Liver (tissue), 9 donors: ENCODE results near the gene RPH3AL. TPM values are rescaled to one million over a fixed set of nuclear protein-coding genes. Genes with fewer than 3 reads are reported as not detected.

Source experiments
- DNase-seq: peaks from one replicate; pipeline ENCODE4 v3.0.0-alpha.2; 2017; ENCODE audit warnings: low spot score
- H3K27ac ChIP-seq, 2 donors: one replicate each; pipeline ENCODE4 v1.7.0; 2013; ENCODE audit warnings: inconsistent platforms in 2 of 2, low read length in 2 of 2, control low read depth in 1 of 2, low read depth in 1 of 2, mild to moderate bottlenecking in 1 of 2
- H3K27me3 ChIP-seq, 4 donors: one replicate each; pipeline versions ENCODE4 v1.6.1 to v1.7.0; 2013; ENCODE audit warnings: low read length in 3 of 4, inconsistent platforms in 1 of 4, mild to moderate bottlenecking in 1 of 4, moderate library complexity in 1 of 4; ENCODE audit not compliant: control insufficient read depth in 4 of 4, insufficient read depth in 4 of 4
- H3K36me3 ChIP-seq, 4 donors: one replicate each; pipeline versions ENCODE4 v1.6.1 to v1.7.0; 2013; ENCODE audit warnings: low read length in 3 of 4, mild to moderate bottlenecking in 3 of 4, low read depth in 1 of 4, moderate library complexity in 1 of 4; ENCODE audit not compliant: control insufficient read depth in 4 of 4, insufficient read depth in 3 of 4
- H3K4me1 ChIP-seq, 4 donors: one replicate each; pipeline versions ENCODE4 v1.6.1 to v1.7.0; 2013; ENCODE audit warnings: low read length in 3 of 4, mild to moderate bottlenecking in 3 of 4, moderate library complexity in 1 of 4; ENCODE audit not compliant: control insufficient read depth in 4 of 4, insufficient read depth in 4 of 4
- H3K4me3 ChIP-seq, 3 donors: one replicate each; pipeline versions ENCODE4 v1.6.1 to v1.7.0; 2013; ENCODE audit warnings: low read length in 3 of 3, control low read depth in 1 of 3, low read depth in 1 of 3, mild to moderate bottlenecking in 1 of 3
- H3K9ac ChIP-seq, 2 donors: one replicate each; pipeline ENCODE4 v1.7.0; 2013; ENCODE audit warnings: low read length in 2 of 2, mild to moderate bottlenecking in 2 of 2, moderate library complexity in 2 of 2, control low read depth in 1 of 2, low read depth in 1 of 2
- H3K9me3 ChIP-seq, 4 donors: one replicate each; pipeline versions ENCODE4 v1.6.1 to v1.7.0; 2013; ENCODE audit warnings: low read length in 3 of 4; ENCODE audit not compliant: control insufficient read depth in 4 of 4
- EGR1 ChIP-seq, 2 donors: IDR thresholded peaks; 2 replicates each; pipeline ENCODE4 v1.6.1; 2016 to 2018; ENCODE audit warnings: antibody characterized with exemption in 2 of 2, low read depth in 2 of 2
- GABPA ChIP-seq, 2 donors: IDR thresholded peaks in 1 of 2; conservative IDR thresholded peaks in 1 of 2; 2 replicates each; pipeline ENCODE4 v1.6.1; 2016; ENCODE audit warnings: antibody characterized with exemption in 2 of 2, mild to moderate bottlenecking in 1 of 2, moderate library complexity in 1 of 2
- HNF4A ChIP-seq, 2 donors: conservative IDR thresholded peaks; 2 replicates each; pipeline ENCODE4 v1.6.1; 2016; ENCODE audit warnings: antibody characterized with exemption in 2 of 2, mild to moderate bottlenecking in 2 of 2
- MAX ChIP-seq: IDR thresholded peaks from 2 replicates; pipeline ENCODE4 v1.6.1; 2016; ENCODE audit warnings: antibody characterized with exemption
- NR2F2 ChIP-seq: IDR thresholded peaks from 2 replicates; pipeline ENCODE4 v1.6.1; 2016; ENCODE audit warnings: antibody characterized with exemption
- RXRA ChIP-seq, 2 donors: IDR thresholded peaks; 2 replicates each; pipeline ENCODE4 v1.6.1; 2017 to 2018; ENCODE audit warnings: antibody characterized with exemption in 2 of 2, mild to moderate bottlenecking in 1 of 2
- TAF1 ChIP-seq: conservative IDR thresholded peaks from 2 replicates; pipeline ENCODE4 v1.6.1; 2016; ENCODE audit warnings: antibody characterized with exemption, mild to moderate bottlenecking
- YY1 ChIP-seq: IDR thresholded peaks from 2 replicates; pipeline ENCODE4 v1.6.1; 2016; ENCODE audit warnings: antibody characterized with exemption, mild to moderate bottlenecking
- ZBTB33 ChIP-seq: IDR thresholded peaks from 2 replicates; pipeline ENCODE4 v1.6.1; 2016; ENCODE audit warnings: antibody characterized with exemption
- WGBS: extraction: QIAGEN DNeasy Blood & Tissue Kit; methylation state at CpG from one replicate; pipeline ENCODE4 v1.1.7; 2013; 5-methylcytosine and 5-hydroxymethylcytosine counted together
- polyA plus RNA-seq, 2 donors: library from polyadenylated mRNA; stranded (reverse) in 1 of 2; unstranded in 1 of 2; fragments of 200-250 nt in 1 of 2; fragments of >200 nt in 1 of 2; fragmentation: Nextera tagmentation in 1 of 2; extraction: Ambion mirVana in 1 of 2; gene quantifications; one replicate each; pipeline versions ENCODE4 v1.2.1 to v1.2.3, GENCODE V29; 2013 to 2015
- total RNA-seq, 2 donors: library from RNA; depleted of rRNA; stranded (reverse); fragments of >200 nt; gene quantifications; one replicate each; pipeline ENCODE4 v1.2.3, GENCODE V29; 2014
- TF ChIP-seq, protein P1 (sequence below): IDR thresholded peaks from 2 replicates; pipeline ENCODE4 v1.6.1; 2016; ENCODE audit warnings: antibody characterized with exemption, mild to moderate bottlenecking
- TF ChIP-seq, protein P2 (sequence below): IDR thresholded peaks from 2 replicates; pipeline ENCODE4 v1.6.1; 2016; ENCODE audit warnings: antibody characterized with exemption
- TF ChIP-seq, protein P3 (sequence below): fragments of 150-350 bp; IDR thresholded peaks from 2 replicates; pipeline ENCODE4 v1.5.1; 2017; ENCODE audit warnings: improper control_type of control experiment, low read depth, low read length; ENCODE audit not compliant: missing input control
- donor health status: healthy.
- donor health status: healthy.
- donor health status: healthy.
- donor health status: healthy.
- donor health status: healthy.

RPH3AL gene
- total and polyA plus RNA-seq, 4 donors = 8.5 to 52.5 (median 13.9) TPM

DNA sequence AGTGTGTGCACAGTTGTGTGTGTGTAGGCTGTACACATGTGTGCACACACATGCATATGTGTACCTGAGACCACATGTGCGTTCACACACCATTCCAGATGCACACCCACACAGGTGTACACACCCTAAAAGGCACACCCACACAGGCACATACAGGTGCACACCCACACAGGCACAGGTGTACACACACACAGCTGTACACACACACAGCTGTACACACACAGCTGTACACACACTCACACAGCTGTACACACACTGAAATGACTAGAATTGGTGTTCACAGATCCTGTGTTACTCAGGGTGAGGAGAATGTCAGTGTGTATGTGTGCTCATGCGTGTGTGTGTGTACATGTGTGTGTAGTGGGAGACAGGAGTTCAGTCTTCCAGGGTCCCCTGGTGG is 155.3 kb downstream of the RPH3AL start:
- no peak overlapping the region for H3K4me3 ChIP-seq
- H3K27me3 ChIP-seq = no peaks in the 10 kb centered on the region
- 93% methylated on average over 2 of the region's 2 CpGs for WGBS
- H3K9me3 ChIP-seq = no peaks in the 10 kb centered on the region
- no peak for DNase-seq
- TF ChIP-seq GABPA (IDR thresholded peaks at IDR 0.05 in 1 of 2, conservative IDR thresholded peaks at IDR 0.05 in 1 of 2) (no peak), EGR1 (IDR thresholded peaks at IDR 0.05; ENCODE audit: low read depth in 2 of 2) (no peak), TAF1 (no peak), MAX (no peak), NR2F2 (no peak), ZBTB33 (no peak), HNF4A (conservative IDR thresholded peaks at IDR 0.05) (no peak)
- TF ChIP-seq, protein P1, sequence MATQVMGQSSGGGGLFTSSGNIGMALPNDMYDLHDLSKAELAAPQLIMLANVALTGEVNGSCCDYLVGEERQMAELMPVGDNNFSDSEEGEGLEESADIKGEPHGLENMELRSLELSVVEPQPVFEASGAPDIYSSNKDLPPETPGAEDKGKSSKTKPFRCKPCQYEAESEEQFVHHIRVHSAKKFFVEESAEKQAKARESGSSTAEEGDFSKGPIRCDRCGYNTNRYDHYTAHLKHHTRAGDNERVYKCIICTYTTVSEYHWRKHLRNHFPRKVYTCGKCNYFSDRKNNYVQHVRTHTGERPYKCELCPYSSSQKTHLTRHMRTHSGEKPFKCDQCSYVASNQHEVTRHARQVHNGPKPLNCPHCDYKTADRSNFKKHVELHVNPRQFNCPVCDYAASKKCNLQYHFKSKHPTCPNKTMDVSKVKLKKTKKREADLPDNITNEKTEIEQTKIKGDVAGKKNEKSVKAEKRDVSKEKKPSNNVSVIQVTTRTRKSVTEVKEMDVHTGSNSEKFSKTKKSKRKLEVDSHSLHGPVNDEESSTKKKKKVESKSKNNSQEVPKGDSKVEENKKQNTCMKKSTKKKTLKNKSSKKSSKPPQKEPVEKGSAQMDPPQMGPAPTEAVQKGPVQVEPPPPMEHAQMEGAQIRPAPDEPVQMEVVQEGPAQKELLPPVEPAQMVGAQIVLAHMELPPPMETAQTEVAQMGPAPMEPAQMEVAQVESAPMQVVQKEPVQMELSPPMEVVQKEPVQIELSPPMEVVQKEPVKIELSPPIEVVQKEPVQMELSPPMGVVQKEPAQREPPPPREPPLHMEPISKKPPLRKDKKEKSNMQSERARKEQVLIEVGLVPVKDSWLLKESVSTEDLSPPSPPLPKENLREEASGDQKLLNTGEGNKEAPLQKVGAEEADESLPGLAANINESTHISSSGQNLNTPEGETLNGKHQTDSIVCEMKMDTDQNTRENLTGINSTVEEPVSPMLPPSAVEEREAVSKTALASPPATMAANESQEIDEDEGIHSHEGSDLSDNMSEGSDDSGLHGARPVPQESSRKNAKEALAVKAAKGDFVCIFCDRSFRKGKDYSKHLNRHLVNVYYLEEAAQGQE = no peak
- TF ChIP-seq, protein P2, sequence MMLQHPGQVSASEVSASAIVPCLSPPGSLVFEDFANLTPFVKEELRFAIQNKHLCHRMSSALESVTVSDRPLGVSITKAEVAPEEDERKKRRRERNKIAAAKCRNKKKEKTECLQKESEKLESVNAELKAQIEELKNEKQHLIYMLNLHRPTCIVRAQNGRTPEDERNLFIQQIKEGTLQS = no peak
- TF ChIP-seq, protein P3, sequence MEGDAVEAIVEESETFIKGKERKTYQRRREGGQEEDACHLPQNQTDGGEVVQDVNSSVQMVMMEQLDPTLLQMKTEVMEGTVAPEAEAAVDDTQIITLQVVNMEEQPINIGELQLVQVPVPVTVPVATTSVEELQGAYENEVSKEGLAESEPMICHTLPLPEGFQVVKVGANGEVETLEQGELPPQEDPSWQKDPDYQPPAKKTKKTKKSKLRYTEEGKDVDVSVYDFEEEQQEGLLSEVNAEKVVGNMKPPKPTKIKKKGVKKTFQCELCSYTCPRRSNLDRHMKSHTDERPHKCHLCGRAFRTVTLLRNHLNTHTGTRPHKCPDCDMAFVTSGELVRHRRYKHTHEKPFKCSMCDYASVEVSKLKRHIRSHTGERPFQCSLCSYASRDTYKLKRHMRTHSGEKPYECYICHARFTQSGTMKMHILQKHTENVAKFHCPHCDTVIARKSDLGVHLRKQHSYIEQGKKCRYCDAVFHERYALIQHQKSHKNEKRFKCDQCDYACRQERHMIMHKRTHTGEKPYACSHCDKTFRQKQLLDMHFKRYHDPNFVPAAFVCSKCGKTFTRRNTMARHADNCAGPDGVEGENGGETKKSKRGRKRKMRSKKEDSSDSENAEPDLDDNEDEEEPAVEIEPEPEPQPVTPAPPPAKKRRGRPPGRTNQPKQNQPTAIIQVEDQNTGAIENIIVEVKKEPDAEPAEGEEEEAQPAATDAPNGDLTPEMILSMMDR = no peak
- H3K9ac ChIP-seq = no peak overlapping the region
- H3K36me3 ChIP-seq = no peaks in the 10 kb centered on the region
- no peak overlapping the region for H3K27ac ChIP-seq
- peaks cover 6 to 13% (median 12%) of the 10 kb centered on the region in 4 donors for H3K4me1 ChIP-seq

GRCh38 chr17:194828-195602 is 157.6 kb downstream of the RPH3AL start:
- no peak overlapping the region for H3K27ac ChIP-seq
- TF ChIP-seq ZBTB33 = no peak
- TF ChIP-seq, protein P3 = no peak
- TF ChIP-seq, protein P2 = no peak
- TF ChIP-seq YY1 = no peak
- no peak for TF ChIP-seq RXRA (IDR thresholded peaks at IDR 0.05)
- no peaks in the 10 kb centered on the region for H3K9me3 ChIP-seq
- DNase-seq = no peak
- H3K4me3 ChIP-seq = no peak overlapping the region
- 87% methylated on average over 16 of the region's 16 CpGs for WGBS
- no peaks in the 10 kb centered on the region for H3K36me3 ChIP-seq
- peaks cover 5 to 6% (median 6%) of the 10 kb centered on the region in 4 donors for H3K4me1 ChIP-seq
- no peaks in the 10 kb centered on the region for H3K27me3 ChIP-seq
- no peak overlapping the region for H3K9ac ChIP-seq
